Measurements from ENCODE around the gene MID1IP1.

- TF ChIP-seq, protein P1, sequence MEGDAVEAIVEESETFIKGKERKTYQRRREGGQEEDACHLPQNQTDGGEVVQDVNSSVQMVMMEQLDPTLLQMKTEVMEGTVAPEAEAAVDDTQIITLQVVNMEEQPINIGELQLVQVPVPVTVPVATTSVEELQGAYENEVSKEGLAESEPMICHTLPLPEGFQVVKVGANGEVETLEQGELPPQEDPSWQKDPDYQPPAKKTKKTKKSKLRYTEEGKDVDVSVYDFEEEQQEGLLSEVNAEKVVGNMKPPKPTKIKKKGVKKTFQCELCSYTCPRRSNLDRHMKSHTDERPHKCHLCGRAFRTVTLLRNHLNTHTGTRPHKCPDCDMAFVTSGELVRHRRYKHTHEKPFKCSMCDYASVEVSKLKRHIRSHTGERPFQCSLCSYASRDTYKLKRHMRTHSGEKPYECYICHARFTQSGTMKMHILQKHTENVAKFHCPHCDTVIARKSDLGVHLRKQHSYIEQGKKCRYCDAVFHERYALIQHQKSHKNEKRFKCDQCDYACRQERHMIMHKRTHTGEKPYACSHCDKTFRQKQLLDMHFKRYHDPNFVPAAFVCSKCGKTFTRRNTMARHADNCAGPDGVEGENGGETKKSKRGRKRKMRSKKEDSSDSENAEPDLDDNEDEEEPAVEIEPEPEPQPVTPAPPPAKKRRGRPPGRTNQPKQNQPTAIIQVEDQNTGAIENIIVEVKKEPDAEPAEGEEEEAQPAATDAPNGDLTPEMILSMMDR (conservative IDR thresholded peaks at IDR 0.05; ENCODE audit: low read depth, low read length): no peak
- no peak for TF ChIP-seq EZH2 (IDR thresholded peaks at IDR 0.05; ENCODE audit: borderline replicate concordance, low read depth, low read length, poor library complexity, severe bottlenecking)
Measured at GRCh38 chrX:38839944-38840343, 38.7 kb downstream of the MID1IP1 start.

All from A673 (cell line).